CD14-positive monocyte (primary cell): Measurements from ENCODE around the gene PCED1A. TPM values are rescaled to one million over a fixed set of nuclear protein-coding genes. Genes with fewer than 3 reads are reported as not detected.

Source experiments
- DNase-seq, 3 donors: peaks; one replicate each; pipeline ENCODE4 v3.0.0-alpha.2; 2011 to 2022
- H2AFZ ChIP-seq: 2 replicates; pipeline ENCODE4 v1.6.0; 2012; ENCODE audit warnings: mild to moderate bottlenecking, low read depth, low read length, inconsistent platforms; ENCODE audit not compliant: insufficient read depth, poor library complexity, severe bottlenecking
- H3K27ac ChIP-seq, 2 donors: 1 replicate in 1 of 2; 2 replicates in 1 of 2; pipeline ENCODE4 v1.5.1; 2012 to 2013; ENCODE audit warnings: low read length in 2 of 2, control low read depth in 1 of 2, inconsistent platforms in 1 of 2, low read depth in 1 of 2, mild to moderate bottlenecking in 1 of 2
- H3K27me3 ChIP-seq, 2 donors: one replicate each; pipeline versions ENCODE4 v1.6.0 to v1.6.1; 2011 to 2013; ENCODE audit warnings: low read length in 2 of 2; ENCODE audit not compliant: control insufficient read depth in 2 of 2, insufficient read depth in 2 of 2
- H3K36me3 ChIP-seq, 2 donors: replicated peaks in 1 of 2; 1 replicate in 1 of 2; 2 replicates in 1 of 2; pipeline versions ENCODE4 v1.5.1 to v1.6.1; 2012 to 2013; ENCODE audit warnings: low read length in 2 of 2, control low read depth in 1 of 2, inconsistent platforms in 1 of 2, mild to moderate bottlenecking in 1 of 2; ENCODE audit not compliant: insufficient read depth in 2 of 2, control insufficient read depth in 1 of 2
- H3K4me1 ChIP-seq, 2 donors: 1 replicate in 1 of 2; 2 replicates in 1 of 2; pipeline versions ENCODE4 v1.5.1 to v1.6.1; 2012 to 2013; ENCODE audit warnings: low read length in 2 of 2, control low read depth in 1 of 2, inconsistent platforms in 1 of 2, mild to moderate bottlenecking in 1 of 2, moderate library complexity in 1 of 2; ENCODE audit not compliant: insufficient read depth in 2 of 2, control insufficient read depth in 1 of 2
- H3K4me2 ChIP-seq: replicated peaks from 2 replicates; pipeline ENCODE3; 2012; ENCODE audit warnings: low read length, moderate library complexity, mild to moderate bottlenecking; ENCODE audit not compliant: poor library complexity, severe bottlenecking; ENCODE audit errors: extremely low read depth
- H3K4me3 ChIP-seq, 3 experiments: fragments of 200-600 bp in 1 of 3; sonication (generic) in 1 of 3; replicated peaks in 1 of 3; 1 replicate in 2 of 3; 2 replicates in 1 of 3; pipeline ENCODE4 v1.5.1; 2011 to 2013; ENCODE audit warnings: low read length in 3 of 3, mild to moderate bottlenecking in 3 of 3, control low read depth in 2 of 3, low read depth in 2 of 3, inconsistent platforms in 1 of 3, moderate library complexity in 1 of 3
- H3K79me2 ChIP-seq: 2 replicates; pipeline ENCODE4 v1.6.0; 2012; ENCODE audit warnings: mild to moderate bottlenecking, control low read depth, inconsistent platforms, low read length, moderate library complexity; ENCODE audit not compliant: insufficient read depth
- H3K9ac ChIP-seq: 2 replicates; pipeline ENCODE4 v1.6.0; 2017; ENCODE audit warnings: low read length, mild to moderate bottlenecking; ENCODE audit not compliant: insufficient read depth, poor library complexity, severe bottlenecking
- H3K9me3 ChIP-seq, 2 donors: replicated peaks in 1 of 2; 1 replicate in 1 of 2; 2 replicates in 1 of 2; pipeline versions ENCODE4 v1.5.1 to v1.6.1; 2012 to 2013; ENCODE audit warnings: low read length in 2 of 2, control low read depth in 1 of 2; ENCODE audit not compliant: control insufficient read depth in 1 of 2, insufficient read depth in 1 of 2
- H4K20me1 ChIP-seq: 2 replicates; pipeline ENCODE4 v1.6.0; 2012; ENCODE audit warnings: mild to moderate bottlenecking, low read length, control low read depth, moderate library complexity; ENCODE audit not compliant: insufficient read depth
- H3K27ac Mint-ChIP-seq, 7 donors: one replicate each; pipeline ENCODE4 v1.8.0; 2020; ENCODE audit warnings: mild to moderate bottlenecking in 7 of 7, mixed read lengths in 7 of 7, moderate library complexity in 6 of 7, inconsistent platforms in 2 of 7
- H3K27me3 Mint-ChIP-seq, 3 donors: one replicate each; pipeline ENCODE4 v1.8.0; 2021 to 2022; ENCODE audit warnings: low read depth in 3 of 3, mild to moderate bottlenecking in 3 of 3, mixed read lengths in 3 of 3, moderate library complexity in 3 of 3, inconsistent platforms in 1 of 3
- H3K36me3 Mint-ChIP-seq, 2 donors: one replicate each; pipeline ENCODE4 v1.8.0; 2020; ENCODE audit warnings: mixed read lengths in 2 of 2, inconsistent platforms in 1 of 2, mild to moderate bottlenecking in 1 of 2
- H3K4me1 Mint-ChIP-seq: one replicate; pipeline ENCODE4 v1.8.0; 2020; ENCODE audit warnings: mild to moderate bottlenecking, mixed read lengths
- H3K4me3 Mint-ChIP-seq, 2 donors: one replicate each; pipeline ENCODE4 v1.8.0; 2020; ENCODE audit warnings: mild to moderate bottlenecking in 2 of 2, mixed read lengths in 2 of 2, moderate library complexity in 1 of 2
- H3K9me3 Mint-ChIP-seq, 7 donors: one replicate each; pipeline ENCODE4 v1.8.0; 2020 to 2022; ENCODE audit warnings: mixed read lengths in 7 of 7, mild to moderate bottlenecking in 6 of 7, moderate library complexity in 6 of 7, inconsistent platforms in 2 of 7
- WGBS: methylation state at CpG from one replicate; pipeline ENCODE4 v1.1.5; 2013; ENCODE audit warnings: missing lambda C conversion rate; ENCODE audit not compliant: insufficient coverage; 5-methylcytosine and 5-hydroxymethylcytosine counted together
- intact Hi-C, 2 donors: fragments of 100-400 bp; cut with micrococcal nuclease; formaldehyde crosslinking; loops; one replicate each; pipeline versions ENCODE4 v1.15.0 to v1.15.1; 2023
- polyA plus RNA-seq, 3 donors: library from polyadenylated mRNA; depleted of rRNA in 1 of 3; unstranded in 2 of 3; stranded (reverse) in 1 of 3; fragments of 300-500 nt in 2 of 3; fragments of >200 nt in 1 of 3; fragmentation: Illumina TruSeq in 2 of 3; gene quantifications; 1 replicate in 2 of 3; 2 replicates in 1 of 3; pipeline ENCODE4 v1.2.3, GENCODE V29; 2012 to 2021
- TF ChIP-seq, protein P1 (sequence below): fragments of 200-600 bp; IDR thresholded peaks from one replicate; pipeline ENCODE4 v1.8.0; 2022; ENCODE audit warnings: antibody characterized with exemption, mild to moderate bottlenecking

The PCED1A gene
- polyA plus RNA-seq, 3 donors, result 9.1 to 85.2 (median 10.2) TPM

GRCh38 chr20:2845607-2846006 is 5.2 kb upstream of the PCED1A start:
- H3K27ac ChIP-seq, result no peak overlapping the region
- intact Hi-C loops, result no loop called here
- H3K4me3 ChIP-seq, result no peak overlapping the region
- H3K27me3 ChIP-seq, result no peaks in the 10 kb centered on the region
- peaks cover 25% of the 10 kb centered on the region for H3K4me1 Mint-ChIP-seq
- H3K9me3 Mint-ChIP-seq, result no peaks in the 10 kb centered on the region
- H3K4me3 Mint-ChIP-seq, result no peak overlapping the region
- H3K9me3 ChIP-seq, result no peaks in the 10 kb centered on the region
- no peak overlapping the region for H2AFZ ChIP-seq
- WGBS, result no CpG with 5 or more reads among the region's 2 CpGs
- peaks cover 0 to 24% of the 10 kb centered on the region in 2 donors for H3K36me3 ChIP-seq
- H3K27me3 Mint-ChIP-seq, result peaks cover 0 to 1% (median 0%) of the 10 kb centered on the region in 3 donors
- TF ChIP-seq, protein P1, sequence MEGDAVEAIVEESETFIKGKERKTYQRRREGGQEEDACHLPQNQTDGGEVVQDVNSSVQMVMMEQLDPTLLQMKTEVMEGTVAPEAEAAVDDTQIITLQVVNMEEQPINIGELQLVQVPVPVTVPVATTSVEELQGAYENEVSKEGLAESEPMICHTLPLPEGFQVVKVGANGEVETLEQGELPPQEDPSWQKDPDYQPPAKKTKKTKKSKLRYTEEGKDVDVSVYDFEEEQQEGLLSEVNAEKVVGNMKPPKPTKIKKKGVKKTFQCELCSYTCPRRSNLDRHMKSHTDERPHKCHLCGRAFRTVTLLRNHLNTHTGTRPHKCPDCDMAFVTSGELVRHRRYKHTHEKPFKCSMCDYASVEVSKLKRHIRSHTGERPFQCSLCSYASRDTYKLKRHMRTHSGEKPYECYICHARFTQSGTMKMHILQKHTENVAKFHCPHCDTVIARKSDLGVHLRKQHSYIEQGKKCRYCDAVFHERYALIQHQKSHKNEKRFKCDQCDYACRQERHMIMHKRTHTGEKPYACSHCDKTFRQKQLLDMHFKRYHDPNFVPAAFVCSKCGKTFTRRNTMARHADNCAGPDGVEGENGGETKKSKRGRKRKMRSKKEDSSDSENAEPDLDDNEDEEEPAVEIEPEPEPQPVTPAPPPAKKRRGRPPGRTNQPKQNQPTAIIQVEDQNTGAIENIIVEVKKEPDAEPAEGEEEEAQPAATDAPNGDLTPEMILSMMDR, result no peak
- no peak overlapping the region for H3K4me2 ChIP-seq
- peaks cover 16% of the 10 kb centered on the region for H3K79me2 ChIP-seq
- no peak for DNase-seq
- H3K27ac Mint-ChIP-seq, result no peak overlapping the region
- H3K4me1 ChIP-seq, result peaks cover 8 to 12% of the 10 kb centered on the region in 2 donors
- peaks cover 37% of the 10 kb centered on the region for H4K20me1 ChIP-seq
- no peak overlapping the region for H3K9ac ChIP-seq
- H3K36me3 Mint-ChIP-seq, result peaks cover 24 to 27% of the 10 kb centered on the region in 2 donors

DNA sequence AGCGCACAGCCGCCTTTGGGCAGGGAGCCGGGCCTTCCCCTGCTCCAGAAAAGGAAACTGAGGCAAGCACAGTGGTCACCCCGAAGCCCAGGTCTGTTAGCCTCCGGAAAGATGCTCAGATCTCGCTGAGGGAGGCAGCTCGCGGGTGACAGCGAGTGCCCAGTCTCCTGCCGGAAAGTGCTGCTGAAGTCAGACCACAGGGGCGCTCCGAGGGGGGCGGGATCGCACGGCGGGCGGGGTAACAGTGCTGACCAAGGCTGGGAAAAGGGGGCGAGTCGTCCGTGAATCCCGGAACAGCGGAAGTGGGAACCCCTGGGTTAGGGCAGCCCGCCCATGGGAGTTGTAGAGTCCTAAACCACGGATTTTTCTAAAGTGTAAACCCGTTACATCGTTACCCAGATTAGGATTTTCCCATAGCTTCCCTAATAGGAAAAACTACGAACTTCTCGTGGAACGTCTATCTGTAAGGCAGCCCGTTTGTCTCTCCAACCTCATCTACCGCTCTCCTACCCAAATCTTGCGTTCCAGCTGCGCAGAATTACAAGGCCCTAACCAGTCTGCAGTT is 594 bp upstream of the PCED1A start:
- Mint-ChIP-seq H3K36me3 (peaks cover 17 to 40% of the 10 kb centered on the region in 2 donors), H3K4me3 (peak overlapping the region; percentile 84 to 91), H3K9me3 (no peaks in the 10 kb centered on the region), H3K4me1 (peaks cover 33% of the 10 kb centered on the region), H3K27me3 (peaks cover 0 to 4% (median 3%) of the 10 kb centered on the region in 3 donors), H3K27ac (peak overlapping the region; percentile 35 to 87 (median 85))
- TF ChIP-seq, protein P1, result no peak
- H3K79me2 ChIP-seq, result peaks cover 16% of the 10 kb centered on the region
- intact Hi-C loops, result no loop called here
- H3K4me3 ChIP-seq, result peak overlapping the region; percentile 80 to 94 (median 80)
- H3K4me2 ChIP-seq, result peak overlapping the region; percentile 79
- peaks cover 23% of the 10 kb centered on the region for H4K20me1 ChIP-seq
- H3K9me3 ChIP-seq, result no peaks in the 10 kb centered on the region
- H2AFZ ChIP-seq, result peak overlapping the region; percentile 100
- peak overlapping the region; percentile 90 for H3K9ac ChIP-seq
- H3K36me3 ChIP-seq, result peaks cover 0 to 24% of the 10 kb centered on the region in 2 donors
- 13% methylated on average over 28 of the region's 33 CpGs for WGBS
- peak in 1 of 3 donors; percentile 6 for DNase-seq
- H3K27ac ChIP-seq, result peak overlapping the region in 1 of 2 donors; percentile 92
- H3K4me1 ChIP-seq, result peaks cover 13 to 27% of the 10 kb centered on the region in 2 donors
- no peaks in the 10 kb centered on the region for H3K27me3 ChIP-seq
